WTC11 (cell line): ENCODE measurements around the gene FOXP1. TPM values are rescaled to one million over a fixed set of nuclear protein-coding genes. Genes with fewer than 3 reads are reported as not detected.

Experiments
- ATAC-seq: fragments of 200-7000 bp; cut with Tn5 transposase; 2 replicates; pipeline ENCODE4 v1.10.0; 2021; ENCODE audit warnings: mild to moderate bottlenecking, moderate library complexity
- CTCF ChIA-PET: fragments of 300-600 bp; sonication (Branson Sonifier 250); formaldehyde crosslinking; loops from one replicate; lab custom pipeline; 2021; ENCODE audit warnings: antibody characterized with exemption; lab: Charles Lee
- POLR2A ChIA-PET: fragments of 350-600 bp; sonication (Branson Sonifier 250); formaldehyde crosslinking; loops from one replicate; lab custom pipeline; 2021; ENCODE audit warnings: antibody characterized with exemption; lab: Charles Lee
- DNase-seq: peaks from one replicate; pipeline ENCODE4 v3.0.0; 2021; ENCODE audit warnings: low spot score
- H3K27ac Mint-ChIP-seq: 2 replicates; pipeline ENCODE4 v1.8.0; 2021; ENCODE audit warnings: mixed read lengths
- H3K27me3 Mint-ChIP-seq: 2 replicates; pipeline ENCODE4 v1.8.0; 2021; ENCODE audit warnings: low read depth, mild to moderate bottlenecking, moderate library complexity, mixed read lengths
- H3K36me3 Mint-ChIP-seq: 2 replicates; pipeline ENCODE4 v1.8.0; 2021; ENCODE audit warnings: mixed read lengths
- H3K4me1 Mint-ChIP-seq: 2 replicates; pipeline ENCODE4 v1.8.0; 2022; ENCODE audit warnings: mixed read lengths
- H3K4me3 Mint-ChIP-seq: 2 replicates; pipeline ENCODE4 v1.8.0; 2021; ENCODE audit warnings: mild to moderate bottlenecking, moderate library complexity, mixed read lengths
- H3K9me3 Mint-ChIP-seq: 2 replicates; pipeline ENCODE4 v1.8.0; 2021; ENCODE audit warnings: mixed read lengths
- ATF3 ChIP-seq: sonication (generic); formaldehyde crosslinking; conservative IDR thresholded peaks from 2 replicates; pipeline ENCODE4 v1.8.1; 2022; ENCODE audit warnings: mild to moderate bottlenecking, missing genetic modification reagents
- ATF6 ChIP-seq: sonication (generic); formaldehyde crosslinking; IDR thresholded peaks from 2 replicates; pipeline ENCODE4 v1.8.1; 2023; ENCODE audit warnings: mild to moderate bottlenecking, missing genetic modification reagents
- CBFB ChIP-seq: sonication (generic); formaldehyde crosslinking; IDR thresholded peaks from 2 replicates; pipeline ENCODE4 v1.8.1; 2022; ENCODE audit warnings: mild to moderate bottlenecking, low read depth, missing genetic modification reagents
- CDX4 ChIP-seq: fragments of 250-450 bp; sonication (Bioruptor Pico); IDR thresholded peaks from 2 replicates; pipeline ENCODE4 v1.9.0; 2021; ENCODE audit warnings: moderate library complexity, mild to moderate bottlenecking, inconsistent platforms, borderline replicate concordance
- CTCF ChIP-seq: fragments of 200-600 bp; IDR thresholded peaks from 2 replicates; pipeline ENCODE4 v1.8.0; 2022; ENCODE audit warnings: antibody characterized with exemption
- E2F4 ChIP-seq: sonication (generic); formaldehyde crosslinking; IDR thresholded peaks from 2 replicates; pipeline ENCODE4 v1.8.1; 2022; ENCODE audit warnings: low read depth, mild to moderate bottlenecking, moderate library complexity, missing genetic modification reagents, borderline replicate concordance
- ELF4 ChIP-seq: sonication (generic); formaldehyde crosslinking; IDR thresholded peaks from 2 replicates; pipeline ENCODE4 v1.8.1; 2022; ENCODE audit warnings: low read depth, mild to moderate bottlenecking, moderate library complexity, missing genetic modification reagents
- EMX1 ChIP-seq: fragments of 250-450 bp; sonication (Bioruptor Pico); IDR thresholded peaks from 2 replicates; pipeline ENCODE4 v1.8.0; 2021; ENCODE audit warnings: mild to moderate bottlenecking
- HMGA2 ChIP-seq: fragments of 250-450 bp; sonication (Bioruptor Pico); IDR thresholded peaks from 2 replicates; pipeline ENCODE4 v1.4.0; 2021; ENCODE audit warnings: mild to moderate bottlenecking, moderate library complexity
- IRF1 ChIP-seq: sonication (generic); formaldehyde crosslinking; IDR thresholded peaks from 2 replicates; pipeline ENCODE4 v1.8.0; 2023; ENCODE audit warnings: missing genetic modification reagents
- JAZF1 ChIP-seq: fragments of 250-450 bp; sonication (Bioruptor Pico); IDR thresholded peaks from 2 replicates; pipeline ENCODE4 v1.9.0; 2021; ENCODE audit warnings: moderate library complexity, mild to moderate bottlenecking, inconsistent platforms
- MAX ChIP-seq: sonication (generic); formaldehyde crosslinking; IDR thresholded peaks from 2 replicates; pipeline ENCODE4 v1.8.0; 2022; ENCODE audit warnings: mild to moderate bottlenecking, missing genetic modification reagents
- PRRX2 ChIP-seq: fragments of 250-450 bp; sonication (Bioruptor Pico); IDR thresholded peaks from 2 replicates; pipeline ENCODE4 v1.8.0; 2021; ENCODE audit warnings: mild to moderate bottlenecking
- TP53 ChIP-seq: sonication (generic); formaldehyde crosslinking; IDR thresholded peaks from 2 replicates; pipeline ENCODE4 v1.8.1; 2023; ENCODE audit warnings: mild to moderate bottlenecking, missing genetic modification reagents
- USF2 ChIP-seq: sonication (generic); formaldehyde crosslinking; IDR thresholded peaks from 2 replicates; pipeline ENCODE4 v1.8.1; 2023; ENCODE audit warnings: mild to moderate bottlenecking, missing genetic modification reagents, moderate library complexity
- ZNF121 ChIP-seq: sonication (generic); formaldehyde crosslinking; IDR thresholded peaks from 2 replicates; pipeline ENCODE4 v1.8.0; 2023; ENCODE audit warnings: missing genetic modification reagents
- ZNF263 ChIP-seq: sonication (generic); formaldehyde crosslinking; IDR thresholded peaks from 2 replicates; pipeline ENCODE4 v1.8.1; 2022; ENCODE audit warnings: low read depth, mild to moderate bottlenecking, moderate library complexity, missing genetic modification reagents
- ZNF425 ChIP-seq: fragments of 250-450 bp; sonication (Bioruptor Pico); conservative IDR thresholded peaks from 2 replicates; pipeline ENCODE4 v1.9.0; 2021; ENCODE audit warnings: mild to moderate bottlenecking
- ZSCAN18 ChIP-seq: fragments of 250-450 bp; sonication (Bioruptor Pico); IDR thresholded peaks from 2 replicates; pipeline ENCODE4 v2.1.2; 2022; ENCODE audit warnings: mild to moderate bottlenecking, moderate library complexity
- total RNA-seq: library from RNA; stranded (reverse); gene quantifications from 3 replicates; pipeline ENCODE4 v1.2.3, GENCODE V29; 2021

FOXP1 gene
- total RNA-seq, 1 experiment from 2014 or later, result 25.8 TPM

GRCh38 chr3:71446734-71447133 is 136.8 kb downstream of the FOXP1 start:
- no peak for ATAC-seq

GRCh38 chr3:71446260-71446659 is 137.3 kb downstream of the FOXP1 start:
- H3K4me3 Mint-ChIP-seq, result no peak overlapping the region
- H3K27me3 Mint-ChIP-seq, result no peaks in the 10 kb centered on the region
- H3K36me3 Mint-ChIP-seq, result no peaks in the 10 kb centered on the region
- CTCF ChIA-PET, result interaction anchor here (0.6 kb wide), 1 partner anchor 29 kb away, joined by 3 read pairs; no protein-coding TSS in a partner anchor
- no peaks in the 10 kb centered on the region for H3K9me3 Mint-ChIP-seq
- POLR2A ChIA-PET, result no interaction called here
- no peak for ATAC-seq
- DNase-seq, result no peak
- H3K4me1 Mint-ChIP-seq, result peaks cover 25% of the 10 kb centered on the region
- H3K27ac Mint-ChIP-seq, result no peak overlapping the region
- TF ChIP-seq ZNF425 (CRISPR knock-in tag) (no peak), CTCF (no peak), CDX4 (no peak), ZNF121 (CRISPR knock-in tag) (no peak)

More at GRCh38 chr3:71446734-71447133, 136.8 kb downstream of the FOXP1 start:
- H3K4me1 Mint-ChIP-seq, result peaks cover 28% of the 10 kb centered on the region
- H3K9me3 Mint-ChIP-seq, result no peaks in the 10 kb centered on the region
- no peaks in the 10 kb centered on the region for H3K36me3 Mint-ChIP-seq
- DNase-seq, result no peak
- ChIA-PET POLR2A (no interaction called here), CTCF (interaction anchor here (0.6 kb wide), 1 partner anchor 30 kb away, joined by 3 read pairs; no protein-coding TSS in a partner anchor)
- no peak overlapping the region for H3K27ac Mint-ChIP-seq
- H3K27me3 Mint-ChIP-seq, result no peaks in the 10 kb centered on the region
- TF ChIP-seq ATF6, result no peak
- TF ChIP-seq PRRX2 (CRISPR knock-in tag), result no peak
- no peak for TF ChIP-seq E2F4 (CRISPR knock-in tag)
- no peak for TF ChIP-seq IRF1 (CRISPR knock-in tag)
- TF ChIP-seq ELF4 (CRISPR knock-in tag), result no peak
- TF ChIP-seq JAZF1 (CRISPR knock-in tag), result no peak
- TF ChIP-seq ZSCAN18, result no peak
- TF ChIP-seq ATF3 (CRISPR knock-in tag), result no peak
- no peak for TF ChIP-seq USF2 (CRISPR knock-in tag)
- TF ChIP-seq CBFB, result no peak
- TF ChIP-seq EMX1 (CRISPR knock-in tag), result no peak
- TF ChIP-seq ZNF263, result no peak
- no peak for TF ChIP-seq MAX (CRISPR knock-in tag)
- TF ChIP-seq HMGA2, result no peak
- TF ChIP-seq TP53 (CRISPR knock-in tag), result no peak
- H3K4me3 Mint-ChIP-seq, result no peak overlapping the region
